Ishikawa (cell line): ENCODE results near the gene RTN4R.

Experiments
- CEBPB ChIP-seq: IDR thresholded peaks from 2 replicates; pipeline ENCODE4 v1.6.1; 2012
- CREB1 ChIP-seq: IDR thresholded peaks from 2 replicates; pipeline ENCODE4 v1.6.1; 2012; ENCODE audit warnings: low read depth
- EGR1 ChIP-seq: IDR thresholded peaks from 2 replicates; pipeline ENCODE4 v1.6.1; 2012
- EP300 ChIP-seq: IDR thresholded peaks from 2 replicates; pipeline ENCODE4 v1.6.1; 2012; ENCODE audit warnings: borderline replicate concordance
- FOXM1 ChIP-seq: IDR thresholded peaks from 2 replicates; pipeline ENCODE4 v1.6.1; 2012; ENCODE audit warnings: low read depth, borderline replicate concordance
- NFIC ChIP-seq: IDR thresholded peaks from 2 replicates; pipeline ENCODE4 v1.6.1; 2012
- RAD21 ChIP-seq: IDR thresholded peaks from 2 replicates; pipeline ENCODE4 v1.6.1; 2012; ENCODE audit warnings: low read depth
- REST ChIP-seq: IDR thresholded peaks from 2 replicates; pipeline ENCODE4 v1.6.1; 2012; ENCODE audit warnings: low read depth, mild to moderate bottlenecking
- TAF1 ChIP-seq: IDR thresholded peaks from 2 replicates; pipeline ENCODE4 v1.6.1; 2012; ENCODE audit warnings: low read depth, mild to moderate bottlenecking
- TCF12 ChIP-seq: IDR thresholded peaks from 2 replicates; pipeline ENCODE4 v1.6.1; 2012; ENCODE audit warnings: low read depth
- TEAD4 ChIP-seq: IDR thresholded peaks from 2 replicates; pipeline ENCODE4 v1.6.1; 2012
- YY1 ChIP-seq: IDR thresholded peaks from 2 replicates; pipeline ENCODE4 v1.6.1; 2012; ENCODE audit warnings: low read depth
- ZBTB7A ChIP-seq: IDR thresholded peaks from 2 replicates; pipeline ENCODE4 v1.6.1; 2012; ENCODE audit warnings: low read depth
- TF ChIP-seq, protein P1 (sequence below): IDR thresholded peaks from 2 replicates; pipeline ENCODE4 v1.6.1; 2012
- TF ChIP-seq, protein P2 (sequence below): IDR thresholded peaks from 2 replicates; pipeline ENCODE4 v1.6.1; 2012

Gene RTN4R

DNA sequence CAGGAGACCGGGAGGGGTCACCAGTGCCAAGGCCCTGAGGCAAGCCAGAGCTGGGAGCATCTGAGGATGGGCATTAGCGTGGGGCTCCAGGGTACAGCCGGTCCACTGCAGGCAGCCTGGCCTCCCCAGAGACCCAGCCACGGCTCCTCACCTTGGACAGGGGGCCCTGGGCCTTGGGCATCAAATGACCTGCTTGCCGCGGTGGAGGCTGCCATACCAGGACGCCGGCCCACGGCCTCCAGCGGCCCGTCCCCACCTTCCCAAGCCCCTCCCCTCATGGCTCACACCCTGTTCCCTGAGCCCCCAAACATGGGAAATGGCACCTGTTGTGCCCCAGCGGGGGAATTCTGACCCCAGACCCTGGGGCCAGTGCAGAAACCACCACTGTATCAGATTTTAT, 12.7 kb upstream of the RTN4R start:
- TF ChIP-seq YY1 (no peak), ZBTB7A (no peak), RAD21 (no peak), FOXM1 (no peak), CEBPB (no peak), EGR1 (no peak), NFIC (no peak), TEAD4 (no peak), TCF12 (no peak), CREB1 (no peak), EP300 (no peak), TAF1 (no peak), REST (no peak)
- TF ChIP-seq, protein P1, sequence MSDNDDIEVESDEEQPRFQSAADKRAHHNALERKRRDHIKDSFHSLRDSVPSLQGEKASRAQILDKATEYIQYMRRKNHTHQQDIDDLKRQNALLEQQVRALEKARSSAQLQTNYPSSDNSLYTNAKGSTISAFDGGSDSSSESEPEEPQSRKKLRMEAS, result no peak
- TF ChIP-seq, protein P2, sequence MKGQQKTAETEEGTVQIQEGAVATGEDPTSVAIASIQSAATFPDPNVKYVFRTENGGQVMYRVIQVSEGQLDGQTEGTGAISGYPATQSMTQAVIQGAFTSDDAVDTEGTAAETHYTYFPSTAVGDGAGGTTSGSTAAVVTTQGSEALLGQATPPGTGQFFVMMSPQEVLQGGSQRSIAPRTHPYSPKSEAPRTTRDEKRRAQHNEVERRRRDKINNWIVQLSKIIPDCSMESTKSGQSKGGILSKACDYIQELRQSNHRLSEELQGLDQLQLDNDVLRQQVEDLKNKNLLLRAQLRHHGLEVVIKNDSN, result no peak

DNA sequence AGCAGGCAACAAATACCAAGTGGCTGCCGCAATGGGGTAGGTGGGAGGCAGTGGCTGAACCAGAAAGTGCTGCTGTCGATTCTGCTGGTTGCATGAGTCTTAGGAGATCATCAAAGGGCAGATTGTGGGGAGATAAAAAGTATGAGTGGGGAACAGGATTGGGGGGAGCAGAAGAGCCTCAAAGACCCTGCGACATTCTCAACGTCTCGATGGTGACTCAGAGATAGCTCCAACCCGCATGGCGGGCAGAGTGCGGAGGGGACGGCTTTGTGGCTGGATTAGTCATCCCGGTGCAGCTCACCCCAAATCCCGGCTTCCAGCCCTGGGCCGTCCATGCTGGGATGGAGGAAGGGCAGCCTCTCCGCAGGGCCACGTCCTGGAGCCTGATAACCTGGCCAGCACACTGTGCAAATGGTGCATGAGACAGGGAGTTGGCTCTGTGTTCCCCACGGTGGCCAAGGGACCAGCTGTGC, 11.6 kb upstream of the RTN4R start:
- no peak for TF ChIP-seq REST
- TF ChIP-seq CREB1, result no peak
- no peak for TF ChIP-seq EP300
- TF ChIP-seq NFIC, result no peak
- TF ChIP-seq RAD21, result no peak
- TF ChIP-seq, protein P2, result no peak
- TF ChIP-seq EGR1, result no peak
- TF ChIP-seq, protein P1, result no peak
- TF ChIP-seq TCF12, result no peak
- no peak for TF ChIP-seq FOXM1

DNA sequence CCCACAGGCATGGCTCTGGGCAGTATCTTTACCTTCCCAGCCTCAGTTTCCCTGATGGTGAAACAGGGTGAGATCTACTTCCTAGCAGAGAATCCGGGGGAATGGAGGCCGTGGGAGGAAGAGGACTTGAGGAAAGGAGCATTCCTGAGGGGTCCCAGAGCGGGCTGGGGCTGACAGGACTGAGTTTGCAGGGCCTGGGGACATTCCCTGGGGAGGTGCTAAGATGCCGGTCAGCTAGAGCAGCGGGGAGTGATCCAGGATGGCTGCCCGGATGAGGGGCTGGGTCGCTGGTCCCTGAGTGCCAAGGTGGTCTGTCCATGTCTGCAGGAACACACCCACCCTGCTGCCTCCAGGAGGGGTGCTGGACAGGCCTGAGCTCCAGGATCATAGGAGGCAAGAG, 8.3 kb upstream of the RTN4R start:
- TF ChIP-seq NFIC (no peak), REST (no peak), RAD21 (no peak), ZBTB7A (no peak), YY1 (no peak), TAF1 (no peak), FOXM1 (no peak), CEBPB (no peak), TCF12 (no peak), EGR1 (no peak), CREB1 (no peak), EP300 (no peak), TEAD4 (no peak)
- TF ChIP-seq, protein P2, result no peak
- TF ChIP-seq, protein P1, result no peak

- TF ChIP-seq NFIC (no peak), CEBPB (no peak), TEAD4 (no peak), TAF1 (no peak), TCF12 (no peak), ZBTB7A (no peak), REST (no peak), EP300 (no peak), CREB1 (no peak), FOXM1 (no peak)
- TF ChIP-seq, protein P1, result no peak
Measured at GRCh38 chr22:20275836-20276235, 7.7 kb upstream of the RTN4R start.
